Coronary artery (tissue), 2 donors: Measurements from ENCODE around the gene DCANP1.
A peak's percentile ranks its signal among the peaks of the same experiment; 100 is the strongest.

Source experiments
- DNase-seq: peaks from one replicate; pipeline ENCODE4 v3.0.0-alpha.2; 2017; ENCODE audit warnings: low spot score
- H3K27ac ChIP-seq, 2 donors: fragments of 200-600 bp; sonication (generic); one replicate each; pipeline ENCODE4 v1.5.1; 2016 to 2019
- H3K4me3 ChIP-seq: fragments of 200-600 bp; sonication (generic); 2 replicates; pipeline ENCODE4 v1.5.1; 2016; ENCODE audit warnings: mild to moderate bottlenecking, moderate library complexity
- CTCF ChIP-seq: fragments of 200-600 bp; sonication (generic); IDR thresholded peaks from one replicate; pipeline ENCODE4 v1.5.1; 2019; ENCODE audit warnings: antibody characterized with exemption

The DCANP1 gene

GRCh38 chr5:135444881-135445280 lies 2.3 kb downstream of the DCANP1 start:
- H3K27ac ChIP-seq: no peak overlapping the region
- TF ChIP-seq CTCF: no peak
- no peak overlapping the region for H3K4me3 ChIP-seq
- DNase-seq: peak; percentile 68

- no peak for TF ChIP-seq CTCF
- peak; percentile 50 for DNase-seq
- Histone ChIP-seq H3K4me3 (no peak overlapping the region), H3K27ac (no peak overlapping the region)
These were observed 2.8 kb downstream of the DCANP1 start for GRCh38 chr5:135444360-135444759.

- H3K4me3 ChIP-seq: no peak overlapping the region
- TF ChIP-seq CTCF: no peak
- H3K27ac ChIP-seq: no peak overlapping the region
- DNase-seq: no peak
These were observed 3.8 kb downstream of the DCANP1 start for GRCh38 chr5:135443161-135443960.

- Histone ChIP-seq H3K4me3 (no peak overlapping the region), H3K27ac (no peak overlapping the region)
- no peak for DNase-seq
- TF ChIP-seq CTCF: no peak
These were observed 4.6 kb downstream of the DCANP1 start for GRCh38 chr5:135442431-135443160.

- H3K4me3 ChIP-seq: no peak overlapping the region
- TF ChIP-seq CTCF: no peak
- no peak overlapping the region for H3K27ac ChIP-seq
- no peak for DNase-seq
These were observed 5.2 kb downstream of the DCANP1 start for GRCh38 chr5:135441919-135442318.

- H3K4me3 ChIP-seq: no peak overlapping the region
- no peak for TF ChIP-seq CTCF
- H3K27ac ChIP-seq: no peak overlapping the region
- DNase-seq: no peak
These were observed 5.8 kb downstream of the DCANP1 start for GRCh38 chr5:135441350-135441831.
